Measurements from ENCODE around the gene OR1L1.

OR1L1 gene, protein sequence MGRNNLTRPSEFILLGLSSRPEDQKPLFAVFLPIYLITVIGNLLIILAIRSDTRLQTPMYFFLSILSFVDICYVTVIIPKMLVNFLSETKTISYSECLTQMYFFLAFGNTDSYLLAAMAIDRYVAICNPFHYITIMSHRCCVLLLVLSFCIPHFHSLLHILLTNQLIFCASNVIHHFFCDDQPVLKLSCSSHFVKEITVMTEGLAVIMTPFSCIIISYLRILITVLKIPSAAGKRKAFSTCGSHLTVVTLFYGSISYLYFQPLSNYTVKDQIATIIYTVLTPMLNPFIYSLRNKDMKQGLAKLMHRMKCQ

DNA sequence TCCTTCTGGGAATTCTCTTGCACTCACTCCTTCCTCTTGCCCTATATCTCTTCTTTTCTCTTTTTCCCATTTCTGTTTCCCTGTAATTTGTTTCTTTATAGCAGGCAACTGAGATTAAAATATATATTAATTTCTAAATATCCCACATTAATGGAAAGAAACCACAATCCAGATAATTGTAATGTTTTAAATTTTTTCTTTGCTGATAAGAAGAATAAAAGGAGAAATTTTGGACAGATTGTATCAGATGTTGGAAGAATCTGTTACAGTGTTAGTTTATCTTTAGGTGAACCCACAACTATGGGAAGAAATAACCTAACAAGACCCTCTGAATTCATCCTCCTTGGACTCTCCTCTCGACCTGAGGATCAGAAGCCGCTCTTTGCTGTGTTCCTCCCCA lies at the start of gene OR1L1:
TSS of gene OR1L1 (plus strand) at position 301 of the 400 bp plus-strand sequence. CDS start at position 301, 0 bp downstream.
- DNase-seq (ENCODE audit: low spot score), result no peak
- TF ChIP-seq, protein P1, sequence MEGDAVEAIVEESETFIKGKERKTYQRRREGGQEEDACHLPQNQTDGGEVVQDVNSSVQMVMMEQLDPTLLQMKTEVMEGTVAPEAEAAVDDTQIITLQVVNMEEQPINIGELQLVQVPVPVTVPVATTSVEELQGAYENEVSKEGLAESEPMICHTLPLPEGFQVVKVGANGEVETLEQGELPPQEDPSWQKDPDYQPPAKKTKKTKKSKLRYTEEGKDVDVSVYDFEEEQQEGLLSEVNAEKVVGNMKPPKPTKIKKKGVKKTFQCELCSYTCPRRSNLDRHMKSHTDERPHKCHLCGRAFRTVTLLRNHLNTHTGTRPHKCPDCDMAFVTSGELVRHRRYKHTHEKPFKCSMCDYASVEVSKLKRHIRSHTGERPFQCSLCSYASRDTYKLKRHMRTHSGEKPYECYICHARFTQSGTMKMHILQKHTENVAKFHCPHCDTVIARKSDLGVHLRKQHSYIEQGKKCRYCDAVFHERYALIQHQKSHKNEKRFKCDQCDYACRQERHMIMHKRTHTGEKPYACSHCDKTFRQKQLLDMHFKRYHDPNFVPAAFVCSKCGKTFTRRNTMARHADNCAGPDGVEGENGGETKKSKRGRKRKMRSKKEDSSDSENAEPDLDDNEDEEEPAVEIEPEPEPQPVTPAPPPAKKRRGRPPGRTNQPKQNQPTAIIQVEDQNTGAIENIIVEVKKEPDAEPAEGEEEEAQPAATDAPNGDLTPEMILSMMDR (IDR thresholded peaks at IDR 0.05; ENCODE audit: extremely low read depth, missing control alignments), result no peak

DNA sequence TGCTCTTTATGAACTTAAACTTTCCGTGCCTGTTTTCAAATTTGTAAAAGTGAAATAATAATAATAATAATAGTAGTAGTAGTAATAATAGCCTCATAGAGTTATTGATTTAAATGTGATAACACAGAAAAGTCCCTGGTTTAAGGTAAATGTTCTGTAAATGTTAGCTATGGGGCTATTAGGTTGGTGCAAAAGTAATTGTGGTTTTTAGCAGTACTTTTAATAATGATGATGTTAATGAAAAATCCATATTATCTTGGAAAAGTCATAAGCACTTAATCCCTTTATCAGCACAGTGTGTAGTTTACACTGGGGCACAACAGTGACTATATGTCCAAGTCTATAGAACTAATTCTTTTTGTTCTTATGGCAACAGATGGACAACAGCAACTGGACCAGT lies 47.2 kb upstream of the OR1L1 start, which contains the start of gene OR1Q1:
TSS of gene OR1Q1 (plus strand) at position 377 of the 400 bp plus-strand sequence. CDS start at position 377, 0 bp downstream.
- no peak for DNase-seq (ENCODE audit: low spot score)
- TF ChIP-seq, protein P1 (IDR thresholded peaks at IDR 0.05; ENCODE audit: extremely low read depth, missing control alignments), result no peak

DNA sequence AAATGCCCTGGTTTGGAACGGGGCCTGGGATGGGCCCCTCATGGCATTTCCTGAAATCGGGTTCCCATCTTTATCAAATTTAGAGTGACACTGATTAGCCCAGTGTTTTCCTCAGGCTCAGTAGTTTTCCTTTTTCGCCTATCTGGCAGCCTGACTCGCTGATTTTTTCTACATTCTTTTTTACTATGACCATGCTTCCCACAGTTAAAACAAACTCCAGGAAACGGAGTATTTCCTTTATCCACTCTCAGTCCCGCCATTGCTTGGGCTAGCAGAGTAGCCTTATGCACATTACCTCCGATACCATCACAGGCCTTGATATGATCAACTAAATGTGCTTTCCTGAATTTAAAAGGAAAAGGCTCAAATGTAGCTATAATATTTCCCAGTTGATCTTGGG lies 41.5 kb upstream of the OR1L1 start:
- DNase-seq (ENCODE audit: low spot score), result no peak
- TF ChIP-seq, protein P1 (IDR thresholded peaks at IDR 0.05; ENCODE audit: extremely low read depth, missing control alignments), result no peak

DNA sequence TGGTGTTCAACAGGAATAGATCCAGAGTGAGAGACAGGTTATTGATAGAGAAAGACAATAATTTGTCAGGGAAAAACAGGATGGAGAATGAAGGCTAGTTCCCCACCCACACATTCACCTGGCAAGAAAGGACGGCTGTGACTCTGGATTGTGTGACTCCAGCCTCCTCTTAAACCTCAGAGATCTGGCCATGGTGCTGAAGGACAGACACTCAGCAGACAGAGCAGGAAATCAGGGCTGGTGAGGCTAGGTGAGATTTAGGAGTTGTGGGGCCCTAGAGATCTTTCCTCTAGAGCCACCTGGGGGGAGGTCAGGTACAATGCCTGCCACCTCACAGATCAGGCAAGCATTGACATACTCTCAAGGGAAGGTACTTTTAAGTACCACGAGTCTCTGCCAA lies 19.3 kb upstream of the OR1L1 start:
- no peak for DNase-seq (ENCODE audit: low spot score)
- TF ChIP-seq, protein P1 (IDR thresholded peaks at IDR 0.05; ENCODE audit: extremely low read depth, missing control alignments), result no peak

DNA sequence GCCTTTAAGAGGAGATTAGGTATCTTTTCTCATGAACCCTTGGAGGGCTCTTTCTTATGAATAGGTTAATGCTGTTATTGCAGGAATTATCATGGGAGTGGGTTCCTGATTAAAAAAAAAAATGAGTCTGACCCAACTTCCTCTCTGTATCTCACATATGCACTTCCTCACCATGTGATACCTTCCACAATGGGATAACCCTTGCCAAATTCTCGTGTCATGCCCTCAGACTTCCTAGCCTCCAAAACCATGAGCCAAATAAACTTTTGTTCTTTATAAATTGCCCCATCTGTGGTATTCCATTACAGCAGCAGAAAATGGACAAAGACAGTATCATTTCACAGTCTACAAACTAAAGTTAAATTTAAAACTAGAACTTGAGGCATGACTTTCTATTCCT lies 5.1 kb upstream of the OR1L1 start:
- no peak for DNase-seq (ENCODE audit: low spot score)
- TF ChIP-seq, protein P1 (IDR thresholded peaks at IDR 0.05; ENCODE audit: extremely low read depth, missing control alignments), result no peak

DNA sequence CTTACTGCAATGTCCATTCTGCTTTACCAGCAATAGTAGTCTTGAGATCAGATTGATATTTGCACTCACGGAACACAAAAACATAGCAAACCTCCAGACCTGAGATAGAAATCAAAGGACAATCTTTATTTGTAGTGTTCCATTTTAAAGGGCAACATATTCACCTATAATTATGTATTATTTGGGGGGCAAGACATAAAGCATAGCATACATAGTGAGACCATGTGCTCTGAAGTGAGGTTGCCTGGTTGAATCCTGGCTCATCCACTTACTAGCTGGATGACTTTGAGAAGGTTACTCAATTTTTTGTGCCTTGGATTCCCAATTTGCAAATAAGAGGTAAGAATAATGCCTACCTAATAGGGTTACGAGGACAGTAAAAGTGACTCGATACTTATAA lies 4.0 kb upstream of the OR1L1 start, which contains the start of gene OR1B1:
TSS of gene OR1B1 (minus strand) at position 101 of the 400 bp plus-strand sequence.
- TF ChIP-seq, protein P1 (IDR thresholded peaks at IDR 0.05; ENCODE audit: extremely low read depth, missing control alignments), result no peak
- no peak for DNase-seq (ENCODE audit: low spot score)

DNA sequence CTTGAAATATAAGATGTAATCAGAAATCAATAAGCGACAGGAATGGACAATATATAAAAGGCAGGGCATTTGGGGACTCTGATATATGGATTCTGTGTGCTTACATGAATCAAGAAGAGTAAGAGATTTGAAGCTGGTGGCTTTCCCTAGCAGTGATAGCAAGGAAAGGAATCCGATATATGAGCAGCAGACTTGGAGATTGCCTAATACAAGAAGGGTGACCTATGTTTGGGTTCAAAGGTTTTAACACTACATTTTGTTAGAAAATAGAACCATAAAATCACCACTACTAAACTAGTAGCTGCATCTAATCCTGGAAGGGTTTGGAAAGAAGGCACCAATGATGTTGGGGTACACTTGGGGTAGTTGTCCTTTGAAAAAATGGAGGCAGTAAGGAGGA lies 11.0 kb downstream of the OR1L1 start:
- TF ChIP-seq, protein P1 (IDR thresholded peaks at IDR 0.05; ENCODE audit: extremely low read depth, missing control alignments), result no peak
- no peak for DNase-seq (ENCODE audit: low spot score)

Data from GM20000 (cell line).